NCI-H2196 treated with DMSO at 0.1 percent for 48 hours (cell line): ENCODE measurements around the gene PILRB.
"Not testable (repeated sequence)": the region's sequence is repeated elsewhere in the genome, so short reads cannot be mapped to it uniquely, and the experiment has no call there.

Experiments used
- DNase-seq: peaks from one replicate; lab custom pipeline; 2025; ENCODE audit not compliant: unreplicated experiment; lab: John Stamatoyannopoulos, UW

Gene PILRB

DNA sequence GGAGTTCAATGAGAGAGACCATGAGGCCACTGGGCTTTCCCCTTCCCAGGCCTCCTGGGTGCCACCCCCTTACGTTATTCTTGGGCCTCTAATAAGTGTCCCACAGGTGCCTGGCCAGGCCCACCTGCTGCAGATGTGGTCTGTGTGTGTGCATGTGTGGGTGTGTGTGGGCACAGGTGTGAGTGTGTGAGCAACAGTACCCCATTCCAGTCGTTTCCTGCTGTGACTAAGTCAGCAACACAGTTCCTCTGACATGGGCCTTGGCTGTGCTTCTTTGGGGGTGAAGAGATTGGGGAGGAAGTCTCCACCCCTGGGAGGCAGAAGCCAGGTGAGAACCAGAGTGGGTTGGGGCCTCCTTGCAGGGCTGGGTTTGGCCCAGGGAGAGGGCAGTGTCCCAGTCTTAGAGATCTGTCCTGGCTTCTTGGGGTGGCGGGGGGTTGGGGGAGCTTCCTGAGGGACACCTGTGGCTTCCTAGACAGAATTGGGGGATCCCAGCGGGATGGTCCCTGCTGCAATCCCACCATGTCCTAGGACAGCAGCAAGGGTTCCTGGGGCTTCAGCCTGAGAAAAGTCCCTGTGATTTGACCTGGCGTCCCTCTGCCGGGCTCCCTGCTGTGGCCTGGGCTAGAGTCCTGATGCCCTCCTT is 4.1 kb upstream of the PILRB start:
- no peak for DNase-seq

DNA sequence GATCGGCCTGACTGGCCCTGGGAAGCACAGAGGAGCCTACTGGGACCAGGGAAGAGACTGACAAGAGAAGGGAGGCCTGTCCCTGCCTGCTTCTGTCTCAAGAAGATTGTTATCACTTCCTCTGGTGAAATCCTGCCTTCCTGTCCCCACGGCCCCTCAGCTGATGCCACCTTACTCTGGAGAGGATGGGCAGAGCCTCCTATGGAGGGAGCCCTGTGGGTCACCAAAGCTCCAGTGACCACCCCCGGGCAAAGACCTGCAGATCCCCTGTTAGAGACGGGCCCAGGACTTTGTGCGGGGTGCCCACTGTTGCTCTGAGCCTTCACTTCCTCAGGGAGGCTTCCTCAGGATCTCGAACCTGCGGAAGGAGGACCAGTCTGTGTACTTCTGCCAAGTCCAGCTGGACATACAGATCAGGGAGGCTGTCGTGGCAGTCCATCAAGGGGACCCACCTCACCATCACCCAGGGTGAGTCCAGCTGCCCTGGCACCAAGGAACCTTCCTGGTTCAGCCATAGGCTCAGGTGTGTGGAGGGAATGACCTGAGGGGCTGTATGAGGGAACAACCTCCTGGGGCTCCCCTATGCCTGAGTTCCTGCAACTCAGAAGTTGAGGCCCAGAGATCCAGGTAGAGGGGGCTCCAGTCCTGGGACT is 1.4 kb upstream of the PILRB start:
- no peak for DNase-seq

- no peak for DNase-seq
Observed at GRCh38 chr7:100357131-100357561, 771 bp upstream of the PILRB start.

DNA sequence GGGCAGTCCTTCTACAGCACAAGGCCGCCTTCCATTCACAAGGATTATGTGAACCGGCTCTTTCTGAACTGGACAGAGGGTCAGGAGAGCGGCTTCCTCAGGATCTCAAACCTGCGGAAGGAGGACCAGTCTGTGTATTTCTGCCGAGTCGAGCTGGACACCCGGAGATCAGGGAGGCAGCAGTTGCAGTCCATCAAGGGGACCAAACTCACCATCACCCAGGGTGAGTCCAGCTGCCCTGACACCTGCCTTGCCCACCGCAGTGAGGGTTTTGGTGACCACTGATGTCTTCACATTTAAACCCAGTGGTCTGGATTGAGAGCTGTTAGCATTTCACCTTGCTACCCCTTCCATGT is 918 bp downstream of the PILRB start:
- no peak for DNase-seq

- DNase-seq, result no peak
Observed at GRCh38 chr7:100360135-100360854, 2.4 kb downstream of the PILRB start.

GRCh38 chr7:100363098-100363497 is 5.2 kb downstream of the PILRB start:
- DNase-seq, result no peak

- not testable (repeated sequence) for DNase-seq
Observed at GRCh38 chr7:100363797-100364196, 5.9 kb downstream of the PILRB start.

DNA sequence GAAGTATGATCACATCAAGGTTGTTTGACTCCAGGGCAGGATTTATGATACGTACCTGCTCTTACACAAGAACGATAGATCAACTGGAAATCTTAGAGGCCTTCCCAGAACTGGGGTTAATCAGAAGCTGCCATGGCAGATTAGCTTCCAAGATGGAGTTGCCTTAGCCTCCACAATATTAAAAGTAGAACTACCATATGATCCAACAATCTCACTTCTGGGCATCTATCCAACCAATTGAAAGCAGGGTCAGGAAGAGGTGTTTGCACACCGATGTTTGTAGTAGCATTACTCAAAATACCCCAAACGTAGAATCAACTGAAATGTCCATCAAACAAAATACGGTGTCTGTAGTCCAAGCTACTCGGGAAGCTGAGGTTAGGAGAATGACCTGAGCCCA is 6.6 kb downstream of the PILRB start:
- no peak for DNase-seq

- not testable (repeated sequence) for DNase-seq
Observed at GRCh38 chr7:100365998-100366367, 8.1 kb downstream of the PILRB start.

- DNase-seq, result no peak
Observed at GRCh38 chr7:100366411-100367250, 8.7 kb downstream of the PILRB start.

DNA sequence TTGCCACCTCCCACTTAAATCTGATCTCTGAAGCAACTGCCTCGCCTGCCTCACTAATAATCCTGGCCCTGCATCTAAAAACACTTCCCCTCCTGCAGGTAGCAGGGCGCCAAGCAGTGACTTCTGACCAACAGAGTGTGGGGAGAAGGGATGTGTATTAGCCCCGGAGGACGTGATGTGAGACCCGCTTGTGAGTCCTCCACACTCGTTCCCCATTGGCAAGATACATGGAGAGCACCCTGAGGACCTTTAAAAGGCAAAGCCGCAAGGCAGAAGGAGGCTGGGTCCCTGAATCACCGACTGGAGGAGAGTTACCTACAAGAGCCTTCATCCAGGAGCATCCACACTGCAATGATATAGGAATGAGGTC is 9.3 kb downstream of the PILRB start:
- DNase-seq, result no peak

DNA sequence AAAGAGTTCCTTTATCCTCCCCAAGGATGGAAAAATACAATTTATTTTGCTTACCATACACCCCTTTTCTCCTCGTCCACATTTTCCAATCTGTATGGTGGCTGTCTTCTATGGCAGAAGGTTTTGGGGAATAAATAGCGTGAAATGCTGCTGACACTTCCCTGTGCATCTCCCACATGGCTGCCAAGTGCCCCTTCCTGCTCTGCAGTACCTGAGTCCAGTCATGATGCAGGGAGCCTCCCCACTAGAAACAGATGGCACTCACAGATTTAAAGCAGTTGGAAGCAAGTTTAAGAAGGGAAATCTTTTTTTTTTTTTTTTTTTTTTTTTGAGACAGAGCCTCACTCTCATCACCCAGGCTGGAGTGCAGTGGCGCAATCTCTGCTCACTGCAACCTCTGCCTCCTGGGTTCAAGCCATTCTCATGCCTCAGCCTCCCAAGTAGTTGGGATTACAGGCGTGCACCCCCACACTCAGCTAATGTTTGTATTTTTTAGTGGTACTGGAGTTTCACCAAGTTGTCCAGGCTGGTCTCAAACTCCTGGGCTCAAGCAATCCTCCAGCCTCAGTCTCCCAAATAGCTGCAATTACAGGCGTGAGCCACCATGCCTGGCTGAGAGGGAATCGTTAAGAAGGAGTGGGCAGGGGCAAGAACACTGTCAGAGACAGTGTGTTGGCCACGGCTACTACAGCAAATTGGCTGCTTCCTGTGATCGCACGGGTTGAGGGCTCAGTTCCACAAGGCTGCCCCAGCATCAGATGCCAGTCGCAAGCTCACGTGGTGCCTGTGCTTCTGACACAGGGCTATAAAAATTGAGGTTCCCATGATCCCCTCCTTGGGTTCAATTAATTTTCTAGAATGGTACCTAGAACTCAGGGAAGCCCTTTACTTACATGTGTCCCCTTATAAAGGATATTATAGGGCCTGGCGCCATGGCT is 10.0 kb downstream of the PILRB start:
- DNase-seq, result no peak

GRCh38 chr7:100369105-100369504 is 11.2 kb downstream of the PILRB start:
- DNase-seq, result no peak

DNA sequence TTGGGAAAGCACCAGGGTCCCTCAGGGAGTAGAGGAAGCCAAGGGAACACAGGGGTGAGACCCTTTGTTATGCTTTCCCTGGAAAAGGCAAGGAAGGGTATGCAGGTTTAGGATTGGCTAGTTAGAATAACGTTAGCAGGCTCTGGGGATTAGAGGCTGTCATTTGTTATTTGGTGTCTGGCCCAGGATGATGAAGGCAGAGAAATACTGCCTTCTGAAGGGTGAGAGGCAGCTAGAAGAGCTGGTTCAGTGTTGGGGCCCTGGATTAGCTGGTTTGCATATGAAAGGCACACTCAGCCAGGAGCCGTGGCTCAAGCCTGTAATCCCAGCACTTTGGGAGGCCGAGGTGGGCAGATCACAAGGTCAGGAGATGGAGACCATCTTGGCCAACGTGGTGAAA is 12.4 kb downstream of the PILRB start:
- DNase-seq, result no peak

- no peak for DNase-seq
Observed at GRCh38 chr7:100370746-100371145, 12.8 kb downstream of the PILRB start.

DNA sequence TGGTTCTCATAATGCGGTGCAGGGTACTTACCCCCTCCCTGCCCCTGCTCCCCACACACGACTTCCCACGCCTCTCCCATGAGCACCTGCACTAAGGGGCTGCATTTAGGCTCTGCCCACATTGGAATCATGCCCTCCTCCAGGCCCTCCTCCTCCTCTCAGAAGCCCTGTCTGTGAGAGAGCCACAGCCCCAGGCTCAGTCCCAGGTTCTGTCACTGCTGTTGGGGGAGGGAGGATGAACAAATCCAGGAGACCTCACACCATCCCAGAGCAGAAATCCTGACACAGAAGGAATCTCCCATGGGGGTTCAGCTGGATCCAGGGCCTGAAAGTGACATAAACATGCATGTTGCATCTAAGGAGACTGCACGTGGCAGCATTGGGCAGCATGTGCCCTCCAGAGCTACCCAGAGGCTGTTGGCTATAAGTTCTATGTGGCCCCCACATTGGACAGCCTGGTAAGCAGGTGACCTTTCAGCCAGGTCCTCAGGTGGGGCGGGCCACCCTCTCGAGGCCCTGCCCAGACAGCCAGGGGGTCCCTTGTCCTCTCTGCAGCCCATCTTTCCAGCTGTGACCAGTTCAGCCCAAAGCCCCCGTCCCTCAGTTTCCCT is 13.7 kb downstream of the PILRB start:
- DNase-seq, result no peak

GRCh38 chr7:100372256-100372655 is 14.3 kb downstream of the PILRB start:
- DNase-seq, result no peak

- no peak for DNase-seq
Observed at GRCh38 chr7:100372694-100373093, 14.8 kb downstream of the PILRB start.

DNA sequence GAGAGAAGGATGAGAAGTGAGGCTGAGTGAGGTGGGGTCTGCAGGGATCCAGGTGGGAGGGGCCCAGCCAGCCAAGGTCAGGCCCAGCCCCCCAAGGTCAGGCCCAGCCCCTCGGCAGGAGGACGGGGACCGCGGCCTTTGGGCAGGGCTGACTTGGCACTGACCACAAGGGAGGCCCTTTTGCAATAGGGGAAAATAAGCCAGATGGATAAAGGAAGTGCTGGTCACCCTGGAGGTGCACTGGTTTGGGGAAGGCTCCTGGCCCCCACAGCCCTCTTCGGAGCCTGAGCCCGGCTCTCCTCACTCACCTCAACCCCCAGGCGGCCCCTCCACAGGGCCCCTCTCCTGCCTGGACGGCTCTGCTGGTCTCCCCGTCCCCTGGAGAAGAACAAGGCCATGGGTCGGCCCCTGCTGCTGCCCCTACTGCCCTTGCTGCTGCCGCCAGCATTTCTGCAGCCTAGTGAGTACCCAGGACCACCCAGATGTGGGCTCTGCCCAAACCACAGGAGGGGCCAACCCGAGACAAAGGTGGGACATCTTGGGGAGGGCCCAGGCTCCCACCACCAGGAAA is 15.4 kb downstream of the PILRB start, which contains the start of gene PILRA:
TSS of gene PILRA (plus strand) at position 227 of the 571 bp plus-strand sequence. CDS start at position 397, 170 bp downstream.
- DNase-seq, result no peak
